ENCODE results near the gene GPC1. TPM values are rescaled to one million over a fixed set of nuclear protein-coding genes. Genes with fewer than 3 reads are reported as not detected.

Gene GPC1
- total RNA-seq, 1 donor from 2014 or later, result 88.0 TPM

DNA sequence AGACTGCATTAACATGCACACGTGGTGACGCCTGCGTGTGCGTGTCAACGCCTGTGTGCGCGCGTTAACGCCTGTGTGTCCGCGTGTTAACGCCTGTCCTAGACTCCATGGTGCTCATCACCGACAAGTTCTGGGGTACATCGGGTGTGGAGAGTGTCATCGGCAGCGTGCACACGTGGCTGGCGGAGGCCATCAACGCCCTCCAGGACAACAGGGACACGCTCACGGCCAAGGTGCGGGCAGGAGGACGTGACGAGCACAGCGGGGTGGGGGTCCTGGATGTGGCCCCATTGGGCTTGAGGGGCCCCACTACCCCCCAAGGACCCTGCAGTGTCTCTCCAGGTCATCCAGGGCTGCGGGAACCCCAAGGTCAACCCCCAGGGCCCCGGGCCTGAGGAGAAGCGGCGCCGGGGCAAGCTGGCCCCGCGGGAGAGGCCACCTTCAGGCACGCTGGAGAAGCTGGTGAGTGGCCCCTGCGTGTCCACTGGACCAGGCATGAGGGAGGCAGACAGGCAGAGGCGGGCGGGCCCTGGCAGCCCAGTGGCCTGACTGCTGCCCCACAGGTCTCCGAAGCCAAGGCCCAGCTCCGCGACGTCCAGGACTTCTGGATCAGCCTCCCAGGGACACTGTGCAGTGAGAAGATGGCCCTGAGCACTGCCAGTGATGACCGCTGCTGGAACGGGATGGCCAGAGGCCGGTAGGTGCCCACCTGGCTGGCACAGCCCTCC lies 29.2 kb downstream of the GPC1 start:
- Mint-ChIP-seq H3K4me1 (peaks cover 11% of the 10 kb centered on the region), H3K4me3 (no peak overlapping the region), H3K36me3 (peaks cover 7% of the 10 kb centered on the region), H3K9me3 (no peaks in the 10 kb centered on the region), H3K27ac (no peak overlapping the region), H3K27me3 (ENCODE audit: low read depth) (no peaks in the 10 kb centered on the region)
- TF ChIP-seq, protein P1, sequence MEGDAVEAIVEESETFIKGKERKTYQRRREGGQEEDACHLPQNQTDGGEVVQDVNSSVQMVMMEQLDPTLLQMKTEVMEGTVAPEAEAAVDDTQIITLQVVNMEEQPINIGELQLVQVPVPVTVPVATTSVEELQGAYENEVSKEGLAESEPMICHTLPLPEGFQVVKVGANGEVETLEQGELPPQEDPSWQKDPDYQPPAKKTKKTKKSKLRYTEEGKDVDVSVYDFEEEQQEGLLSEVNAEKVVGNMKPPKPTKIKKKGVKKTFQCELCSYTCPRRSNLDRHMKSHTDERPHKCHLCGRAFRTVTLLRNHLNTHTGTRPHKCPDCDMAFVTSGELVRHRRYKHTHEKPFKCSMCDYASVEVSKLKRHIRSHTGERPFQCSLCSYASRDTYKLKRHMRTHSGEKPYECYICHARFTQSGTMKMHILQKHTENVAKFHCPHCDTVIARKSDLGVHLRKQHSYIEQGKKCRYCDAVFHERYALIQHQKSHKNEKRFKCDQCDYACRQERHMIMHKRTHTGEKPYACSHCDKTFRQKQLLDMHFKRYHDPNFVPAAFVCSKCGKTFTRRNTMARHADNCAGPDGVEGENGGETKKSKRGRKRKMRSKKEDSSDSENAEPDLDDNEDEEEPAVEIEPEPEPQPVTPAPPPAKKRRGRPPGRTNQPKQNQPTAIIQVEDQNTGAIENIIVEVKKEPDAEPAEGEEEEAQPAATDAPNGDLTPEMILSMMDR (IDR thresholded peaks at IDR 0.05; ENCODE audit: unreplicated experiment), result no peak
- peak in 1 of 2 experiments; percentile 16 for DNase-seq (ENCODE audit: low spot score in 2 of 2, unreplicated experiment in 2 of 2)

DNA sequence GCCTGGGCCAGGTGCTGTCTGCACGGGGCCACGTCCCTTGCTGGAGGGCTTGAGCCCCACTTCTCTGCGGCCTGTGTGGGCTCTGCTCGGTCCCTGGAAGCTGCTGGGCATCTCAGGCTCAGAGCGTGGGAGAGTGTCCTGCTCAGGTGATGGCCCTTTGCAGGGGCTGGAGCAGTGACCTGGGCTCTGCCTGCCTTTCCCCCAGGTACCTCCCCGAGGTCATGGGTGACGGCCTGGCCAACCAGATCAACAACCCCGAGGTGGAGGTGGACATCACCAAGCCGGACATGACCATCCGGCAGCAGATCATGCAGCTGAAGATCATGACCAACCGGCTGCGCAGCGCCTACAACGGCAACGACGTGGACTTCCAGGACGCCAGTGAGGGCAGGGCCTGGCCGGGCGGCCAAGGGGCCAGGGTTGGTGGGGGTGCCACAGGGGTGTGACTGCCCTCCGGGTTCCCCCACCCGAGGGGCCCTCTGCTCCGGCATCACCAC lies 29.9 kb downstream of the GPC1 start:
- peak in 1 of 2 experiments; percentile 13 for DNase-seq (ENCODE audit: low spot score in 2 of 2, unreplicated experiment in 2 of 2)
- H3K4me3 Mint-ChIP-seq, result no peak overlapping the region
- no peaks in the 10 kb centered on the region for H3K27me3 Mint-ChIP-seq (ENCODE audit: low read depth)
- H3K9me3 Mint-ChIP-seq, result no peaks in the 10 kb centered on the region
- H3K27ac Mint-ChIP-seq, result no peak overlapping the region
- peaks cover 11% of the 10 kb centered on the region for H3K4me1 Mint-ChIP-seq
- TF ChIP-seq, protein P1 (IDR thresholded peaks at IDR 0.05; ENCODE audit: unreplicated experiment), result no peak
- H3K36me3 Mint-ChIP-seq, result peaks cover 7% of the 10 kb centered on the region

DNA sequence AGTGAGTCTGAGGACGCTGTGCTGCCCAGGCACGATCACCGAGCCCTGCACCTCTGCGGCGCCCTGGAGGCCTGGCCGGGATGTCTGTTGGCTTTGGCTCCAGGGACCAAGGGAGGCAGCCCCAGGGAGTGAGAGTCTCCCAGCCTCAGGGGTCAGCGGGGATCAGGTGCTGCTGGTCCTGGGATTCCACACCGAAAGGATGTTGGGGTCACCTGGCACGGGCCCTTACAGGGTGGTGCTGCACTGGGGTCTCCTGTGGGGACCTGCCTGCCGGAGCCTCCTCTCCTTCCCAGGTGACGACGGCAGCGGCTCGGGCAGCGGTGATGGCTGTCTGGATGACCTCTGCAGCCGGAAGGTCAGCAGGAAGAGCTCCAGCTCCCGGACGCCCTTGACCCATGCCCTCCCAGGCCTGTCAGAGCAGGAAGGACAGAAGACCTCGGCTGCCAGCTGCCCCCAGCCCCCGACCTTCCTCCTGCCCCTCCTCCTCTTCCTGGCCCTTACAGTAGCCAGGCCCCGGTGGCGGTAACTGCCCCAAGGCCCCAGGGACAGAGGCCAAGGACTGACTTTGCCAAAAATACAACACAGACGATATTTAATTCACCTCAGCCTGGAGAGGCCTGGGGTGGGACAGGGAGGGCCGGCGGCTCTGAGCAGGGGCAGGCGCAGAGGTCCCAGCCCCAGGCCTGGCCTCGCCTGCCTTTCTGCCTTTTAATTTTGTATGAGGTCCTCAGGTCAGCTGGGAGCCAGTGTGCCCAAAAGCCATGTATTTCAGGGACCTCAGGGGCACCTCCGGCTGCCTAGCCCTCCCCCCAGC lies 30.5 kb downstream of the GPC1 start:
- DNase-seq (ENCODE audit: low spot score in 2 of 2, unreplicated experiment in 2 of 2), result peak in 1 of 2 experiments; percentile 14
- Mint-ChIP-seq H3K9me3 (no peaks in the 10 kb centered on the region), H3K4me1 (peaks cover 11% of the 10 kb centered on the region), H3K27me3 (ENCODE audit: low read depth) (no peaks in the 10 kb centered on the region), H3K36me3 (peaks cover 7% of the 10 kb centered on the region), H3K27ac (no peak overlapping the region), H3K4me3 (no peak overlapping the region)
- TF ChIP-seq, protein P1 (IDR thresholded peaks at IDR 0.05; ENCODE audit: unreplicated experiment), result no peak

DNA sequence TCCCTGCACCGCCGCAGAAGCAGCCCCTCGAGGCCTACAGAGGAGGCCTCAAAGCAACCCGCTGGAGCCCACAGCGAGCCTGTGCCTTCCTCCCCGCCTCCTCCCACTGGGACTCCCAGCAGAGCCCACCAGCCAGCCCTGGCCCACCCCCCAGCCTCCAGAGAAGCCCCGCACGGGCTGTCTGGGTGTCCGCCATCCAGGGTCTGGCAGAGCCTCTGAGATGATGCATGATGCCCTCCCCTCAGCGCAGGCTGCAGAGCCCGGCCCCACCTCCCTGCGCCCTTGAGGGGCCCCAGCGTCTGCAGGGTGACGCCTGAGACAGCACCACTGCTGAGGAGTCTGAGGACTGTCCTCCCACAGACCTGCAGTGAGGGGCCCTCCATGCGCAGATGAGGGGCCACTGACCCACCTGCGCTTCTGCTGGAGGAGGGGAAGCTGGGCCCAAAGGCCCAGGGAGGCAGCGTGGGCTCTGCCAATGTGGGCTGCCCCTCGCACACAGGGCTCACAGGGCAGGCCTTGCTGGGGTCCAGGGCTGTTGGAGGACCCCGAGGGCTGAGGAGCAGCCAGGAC lies 31.2 kb downstream of the GPC1 start:
- TF ChIP-seq, protein P1 (IDR thresholded peaks at IDR 0.05; ENCODE audit: unreplicated experiment), result no peak
- no peak overlapping the region for H3K27ac Mint-ChIP-seq
- peaks cover 11% of the 10 kb centered on the region for H3K4me1 Mint-ChIP-seq
- H3K9me3 Mint-ChIP-seq, result no peaks in the 10 kb centered on the region
- H3K36me3 Mint-ChIP-seq, result peaks cover 7% of the 10 kb centered on the region
- H3K27me3 Mint-ChIP-seq (ENCODE audit: low read depth), result no peaks in the 10 kb centered on the region
- no peak overlapping the region for H3K4me3 Mint-ChIP-seq
- peak; percentile 18 to 39 for DNase-seq (ENCODE audit: low spot score in 2 of 2, unreplicated experiment in 2 of 2)

DNA sequence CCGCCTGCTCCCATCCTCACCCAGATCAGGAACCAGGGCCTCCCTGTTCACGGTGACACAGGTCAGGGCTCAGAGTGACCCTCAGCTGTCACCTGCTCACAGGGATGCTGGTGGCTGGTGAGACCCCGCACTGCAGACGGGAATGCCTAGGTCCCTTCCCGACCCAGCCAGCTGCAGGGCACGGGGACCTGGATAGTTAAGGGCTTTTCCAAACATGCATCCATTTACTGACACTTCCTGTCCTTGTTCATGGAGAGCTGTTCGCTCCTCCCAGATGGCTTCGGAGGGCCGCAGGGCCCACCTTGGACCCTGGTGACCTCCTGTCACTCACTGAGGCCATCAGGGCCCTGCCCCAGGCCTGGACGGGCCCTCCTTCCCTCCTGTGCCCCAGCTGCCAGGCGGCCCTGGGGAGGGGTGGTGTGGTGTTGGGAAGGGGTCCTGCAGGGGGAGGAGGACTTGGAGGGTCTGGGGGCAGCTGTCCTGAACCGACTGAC lies 31.7 kb downstream of the GPC1 start:
- Mint-ChIP-seq H3K36me3 (peaks cover 7% of the 10 kb centered on the region), H3K4me3 (no peak overlapping the region), H3K4me1 (peaks cover 11% of the 10 kb centered on the region), H3K9me3 (no peaks in the 10 kb centered on the region), H3K27me3 (ENCODE audit: low read depth) (no peaks in the 10 kb centered on the region), H3K27ac (no peak overlapping the region)
- DNase-seq (ENCODE audit: low spot score in 2 of 2, unreplicated experiment in 2 of 2), result no peak
- TF ChIP-seq, protein P1 (IDR thresholded peaks at IDR 0.05; ENCODE audit: unreplicated experiment), result no peak

Data from mesothelial cell of epicardium (in vitro differentiated cells).